Coronary artery (tissue), 2 donors: ENCODE data around the gene CNN3.

Source experiments
- DNase-seq: peaks from one replicate; pipeline ENCODE4 v3.0.0-alpha.2; 2017; ENCODE audit warnings: low spot score
- H3K27ac ChIP-seq, 2 donors: fragments of 200-600 bp; sonication (generic); one replicate each; pipeline ENCODE4 v1.5.1; 2016 to 2019
- H3K4me3 ChIP-seq: fragments of 200-600 bp; sonication (generic); 2 replicates; pipeline ENCODE4 v1.5.1; 2016; ENCODE audit warnings: mild to moderate bottlenecking, moderate library complexity
- CTCF ChIP-seq: fragments of 200-600 bp; sonication (generic); IDR thresholded peaks from one replicate; pipeline ENCODE4 v1.5.1; 2019; ENCODE audit warnings: antibody characterized with exemption

CNN3 gene

DNA sequence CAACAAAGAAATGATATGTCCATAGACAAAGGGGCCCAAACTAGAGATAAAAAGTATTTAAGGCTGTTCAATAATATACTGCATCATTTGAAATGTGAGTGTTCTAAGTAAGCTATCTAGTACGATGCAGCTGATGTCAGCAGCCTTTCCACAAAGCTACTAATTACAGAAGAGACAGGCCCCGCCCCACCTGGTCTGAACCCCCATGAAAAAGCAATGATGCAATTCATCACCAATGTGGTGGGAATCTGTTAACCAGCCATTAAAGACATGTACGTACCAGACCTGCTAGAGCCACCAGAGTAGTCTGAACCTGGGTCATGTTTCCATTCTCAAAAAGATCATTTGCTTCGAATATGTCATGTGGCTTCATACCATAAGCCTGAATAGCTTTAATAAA is 25.1 kb downstream of the CNN3 start:
- Histone ChIP-seq H3K27ac (peak overlapping the region in 1 of 2 donors; percentile 23), H3K4me3 (no peak overlapping the region)
- no peak for TF ChIP-seq CTCF
- no peak for DNase-seq

GRCh38 chr1:94899756-94900155 is 27.2 kb downstream of the CNN3 start:
- DNase-seq, result no peak
- no peak for TF ChIP-seq CTCF
- no peak overlapping the region for H3K4me3 ChIP-seq
- H3K27ac ChIP-seq, result peak overlapping the region; percentile 45 to 54

- Histone ChIP-seq H3K27ac (peak overlapping the region; percentile 45 to 66), H3K4me3 (no peak overlapping the region)
- no peak for TF ChIP-seq CTCF
- DNase-seq, result no peak
These were observed 28.2 kb downstream of the CNN3 start for GRCh38 chr1:94898491-94899385.

GRCh38 chr1:94895518-94895917 is 31.4 kb downstream of the CNN3 start:
- Histone ChIP-seq H3K4me3 (no peak overlapping the region), H3K27ac (no peak overlapping the region)
- DNase-seq, result no peak
- no peak for TF ChIP-seq CTCF

DNA sequence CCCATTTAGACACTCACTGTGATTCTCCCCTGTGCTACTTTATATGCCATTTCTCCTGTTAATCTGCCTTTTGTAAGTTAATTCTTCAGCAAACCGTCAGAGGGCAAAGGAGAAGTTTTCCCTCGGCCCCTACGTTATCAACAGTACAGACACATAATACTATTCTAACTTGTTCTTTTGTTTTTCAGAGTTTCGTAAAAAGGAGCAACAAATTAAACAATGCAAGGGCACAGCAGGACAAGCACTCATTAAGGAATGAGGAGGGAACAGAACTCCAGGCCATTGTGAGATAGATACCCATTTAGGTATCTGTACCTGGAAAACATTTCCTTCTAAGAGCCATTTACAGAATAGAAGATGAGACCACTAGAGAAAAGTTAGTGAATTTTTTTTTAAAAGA is 32.3 kb downstream of the CNN3 start:
- no peak overlapping the region for H3K4me3 ChIP-seq
- DNase-seq, result no peak
- H3K27ac ChIP-seq, result no peak overlapping the region
- no peak for TF ChIP-seq CTCF

- no peak for DNase-seq
- Histone ChIP-seq H3K4me3 (no peak overlapping the region), H3K27ac (peak overlapping the region in 1 of 2 donors; percentile 20)
- no peak for TF ChIP-seq CTCF
These were observed 34.2 kb downstream of the CNN3 start for GRCh38 chr1:94892604-94893254.

- no peak overlapping the region for H3K4me3 ChIP-seq
- no peak for TF ChIP-seq CTCF
- no peak for DNase-seq
- no peak overlapping the region for H3K27ac ChIP-seq
These were observed 38.7 kb downstream of the CNN3 start for GRCh38 chr1:94888201-94888600.
